GM18951 (cell line): ENCODE measurements around the gene TMEM19.

Source experiments
- POLR2A ChIP-seq: IDR thresholded peaks from 4 replicates; pipeline ENCODE4 v1.6.1; 2011; ENCODE audit warnings: mild to moderate bottlenecking; ENCODE audit not compliant: insufficient read length, insufficient read depth; ENCODE audit errors: extremely low read depth
- in situ Hi-C: fragments of 300-500 bp; cut with MboI; formaldehyde crosslinking; loops from one replicate; pipeline ENCODE4 v1.12.0; 2022; ENCODE audit warnings: low sequenced_read_pairs, mixed read lengths, inconsistent platforms; ENCODE audit not compliant: unreplicated experiment

The TMEM19 gene

DNA sequence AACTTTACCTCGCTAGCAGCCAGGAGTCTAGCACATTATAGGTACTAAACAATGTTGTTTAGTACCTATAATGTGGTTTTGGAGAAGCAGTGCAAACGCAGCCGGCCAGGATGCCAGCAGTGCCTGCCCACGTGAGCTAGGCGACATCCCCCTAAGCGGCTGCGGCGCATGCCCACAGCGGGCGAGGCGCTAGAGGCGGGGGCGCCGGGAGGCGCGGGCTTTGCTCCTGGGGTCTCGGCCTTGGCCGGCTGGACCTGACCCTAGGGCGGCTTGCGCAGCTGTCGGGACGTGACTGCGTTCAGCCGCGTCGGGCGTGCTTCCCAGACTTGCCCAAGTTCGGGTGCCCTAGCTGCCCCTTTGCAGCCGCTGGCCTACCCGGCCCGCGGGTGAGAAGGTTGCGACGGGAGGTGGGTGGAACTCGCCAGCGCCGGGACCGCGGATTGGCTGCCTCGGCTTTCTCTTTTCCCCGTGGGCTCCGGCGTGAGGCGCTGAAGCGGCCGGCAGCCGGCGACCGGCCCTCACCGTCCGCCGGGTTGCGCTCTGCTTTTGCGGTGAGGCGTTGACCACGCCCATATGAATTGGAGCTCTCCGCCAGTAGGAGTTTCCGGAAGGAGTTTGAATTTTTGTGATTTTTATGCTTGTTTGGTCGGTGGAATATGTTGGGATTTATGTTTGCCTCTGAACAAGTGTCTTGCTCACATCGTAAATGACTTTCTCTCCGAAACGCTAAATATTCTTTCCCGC is at the start of gene TMEM19:
TMEM19 (plus strand) TSS at position 169 of the 744 bp plus-strand sequence. CDS start 599 bp downstream, outside the sequence.
- peak; percentile 89 for TF ChIP-seq POLR2A
- in situ Hi-C loops = no loop called here

DNA sequence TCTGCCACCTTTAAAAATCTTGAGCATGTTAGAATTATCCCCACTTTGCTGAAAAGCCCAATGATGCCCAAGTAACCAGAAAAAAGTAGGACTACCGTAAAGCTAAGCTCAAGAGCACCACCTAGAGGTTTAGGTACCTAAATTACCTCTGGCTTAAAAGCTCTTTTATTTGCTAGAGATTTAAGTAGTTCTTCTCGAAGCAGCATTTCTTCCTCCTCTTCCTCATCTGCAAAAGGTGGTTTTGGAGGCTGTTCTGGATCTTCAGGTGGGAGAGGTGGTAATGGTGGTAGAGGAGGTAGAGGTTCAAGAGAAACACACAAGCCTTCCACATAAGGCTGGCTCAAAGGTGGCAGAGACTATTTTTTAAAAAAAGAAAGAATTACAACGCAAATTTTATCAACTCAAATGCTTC is 49.2 kb upstream of the TMEM19 start:
- TF ChIP-seq POLR2A = no peak

DNA sequence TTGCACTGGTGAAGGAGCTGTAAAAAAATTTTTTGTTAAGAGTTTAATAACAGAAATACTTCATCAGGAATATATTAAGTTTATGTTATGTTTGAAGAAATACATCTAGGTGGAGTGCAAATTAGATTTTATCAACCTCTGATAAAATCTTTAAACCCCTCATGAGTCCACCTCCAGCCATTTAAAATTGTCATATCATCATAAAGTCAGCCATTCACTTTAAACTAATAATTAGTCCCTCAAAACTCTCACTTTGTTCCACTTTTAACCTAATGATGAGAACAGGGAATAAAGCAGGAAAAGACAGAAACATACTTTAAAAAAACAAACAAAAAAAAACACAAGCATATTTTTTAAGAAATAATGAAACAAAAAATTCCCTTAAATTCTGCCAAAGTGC is 47.4 kb upstream of the TMEM19 start:
- no peak for TF ChIP-seq POLR2A
- in situ Hi-C loops = loop anchor here (5.0 kb wide), 1 partner anchor 114 kb away; the partner anchor contains the start of gene RAB21

More for the DNA sequence above, 49.2 kb upstream of the TMEM19 start:
- in situ Hi-C loops = loop anchor here (5.0 kb wide), 1 partner anchor 116 kb away; the partner anchor contains the start of gene RAB21

GRCh38 chr12:71639341-71639760 is 46.5 kb upstream of the TMEM19 start:
- TF ChIP-seq POLR2A = no peak
- in situ Hi-C loops = loop anchor here (5.0 kb wide), 1 partner anchor 113 kb away; the partner anchor contains the start of gene RAB21

- no peak for TF ChIP-seq POLR2A
- in situ Hi-C loops = no loop called here
Observed at GRCh38 chr12:71640316-71640715, 45.6 kb upstream of the TMEM19 start.

DNA sequence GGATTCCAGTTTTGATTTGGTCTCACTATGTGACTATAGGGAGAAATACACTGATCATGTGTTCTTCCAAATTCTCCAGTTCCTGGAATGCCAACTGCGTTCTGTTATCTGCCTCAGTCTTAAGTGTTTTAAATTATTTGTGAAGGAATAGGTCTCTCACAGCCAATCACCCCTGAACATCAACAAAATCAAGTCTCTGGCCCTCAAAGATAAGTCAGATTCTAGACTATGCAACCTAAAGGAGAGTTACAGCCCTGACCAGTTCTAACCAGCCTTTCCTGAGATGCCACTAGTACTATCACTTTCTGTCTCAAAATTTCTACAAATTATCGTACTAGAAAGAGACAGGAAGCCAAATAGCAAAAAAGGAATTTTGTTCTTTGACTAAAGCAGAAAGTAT is 44.5 kb upstream of the TMEM19 start:
- TF ChIP-seq POLR2A = no peak
- in situ Hi-C loops = no loop called here

DNA sequence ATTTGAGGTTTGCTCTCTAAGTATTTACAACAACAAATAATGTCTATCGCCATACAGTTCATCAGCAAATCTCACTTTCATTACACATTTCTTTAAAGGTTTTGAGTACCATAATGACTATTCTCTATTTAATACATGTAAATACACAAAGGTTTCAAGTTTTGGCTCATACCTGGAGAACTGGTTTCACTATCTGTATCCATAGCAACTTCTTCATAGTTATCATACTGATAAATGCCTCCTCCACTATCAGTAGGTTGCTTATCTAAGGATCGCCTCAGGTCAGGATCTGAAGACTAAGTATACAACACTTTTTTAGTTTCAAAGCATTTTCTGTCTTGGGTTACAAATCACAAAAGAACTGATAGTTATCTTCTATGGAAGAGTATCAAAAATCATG is 43.6 kb upstream of the TMEM19 start:
- in situ Hi-C loops = no loop called here
- TF ChIP-seq POLR2A = no peak

GRCh38 chr12:71645268-71645667 is 40.6 kb upstream of the TMEM19 start:
- in situ Hi-C loops = no loop called here
- no peak for TF ChIP-seq POLR2A

DNA sequence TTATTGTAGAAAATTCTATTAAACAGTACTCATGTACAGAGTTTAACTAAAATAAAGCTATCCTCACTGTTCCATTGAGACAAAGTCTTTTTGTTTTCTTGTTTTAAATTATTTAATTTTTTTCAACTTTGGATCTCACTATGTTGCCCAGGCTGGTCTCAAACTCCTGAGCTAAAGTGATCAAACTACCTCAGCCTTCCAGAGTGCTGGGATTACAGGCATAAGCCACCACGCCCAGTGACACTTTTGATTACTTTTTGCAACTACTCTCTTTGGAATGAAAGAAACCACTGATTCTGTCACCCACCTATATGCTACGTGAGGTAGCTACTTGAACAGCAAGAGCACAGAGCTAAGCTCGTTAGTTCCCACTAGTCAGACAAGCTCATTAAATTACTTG is 39.4 kb upstream of the TMEM19 start:
- TF ChIP-seq POLR2A = no peak

GRCh38 chr12:71648537-71648936 is 37.3 kb upstream of the TMEM19 start:
- in situ Hi-C loops = no loop called here
- no peak for TF ChIP-seq POLR2A

More for the DNA sequence above, 39.4 kb upstream of the TMEM19 start:
- in situ Hi-C loops = no loop called here

DNA sequence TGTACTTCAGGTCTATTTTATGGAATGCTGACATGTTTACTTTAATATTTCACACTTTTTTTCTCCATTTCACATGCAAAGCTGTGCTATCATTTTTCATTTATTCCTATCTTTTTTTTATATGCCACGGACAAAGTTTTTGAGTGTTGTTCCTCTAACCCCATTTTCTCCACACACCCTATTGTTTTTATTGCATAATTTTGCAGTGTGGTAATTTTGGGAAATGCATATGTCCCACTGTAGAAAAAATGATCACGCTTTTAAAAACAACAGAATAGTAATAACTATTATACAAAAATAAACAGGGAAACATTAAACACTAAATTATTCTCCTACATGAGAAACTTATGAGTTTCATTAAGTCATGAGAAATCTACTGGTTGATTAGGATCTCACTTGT is 36.5 kb upstream of the TMEM19 start:
- TF ChIP-seq POLR2A = no peak
- in situ Hi-C loops = no loop called here

DNA sequence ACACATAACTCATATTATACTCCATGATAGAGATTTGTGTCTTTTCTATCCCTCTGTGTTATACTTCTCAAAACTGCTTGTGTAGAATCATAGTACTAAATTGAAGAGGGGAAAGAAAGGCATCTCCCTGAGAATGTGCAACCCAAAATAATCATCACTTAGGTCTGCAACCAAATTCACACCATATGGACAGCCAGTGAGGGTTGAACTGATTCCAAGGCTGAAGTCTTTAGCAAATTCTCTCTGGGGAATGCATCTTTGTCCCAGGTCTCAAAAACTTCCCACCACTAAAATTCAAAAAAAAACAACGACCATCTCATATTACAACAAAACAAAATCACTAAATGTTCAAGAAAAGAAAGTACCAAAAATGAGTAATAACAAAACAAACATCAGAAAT is 33.2 kb upstream of the TMEM19 start:
- TF ChIP-seq POLR2A = no peak
- in situ Hi-C loops = no loop called here

DNA sequence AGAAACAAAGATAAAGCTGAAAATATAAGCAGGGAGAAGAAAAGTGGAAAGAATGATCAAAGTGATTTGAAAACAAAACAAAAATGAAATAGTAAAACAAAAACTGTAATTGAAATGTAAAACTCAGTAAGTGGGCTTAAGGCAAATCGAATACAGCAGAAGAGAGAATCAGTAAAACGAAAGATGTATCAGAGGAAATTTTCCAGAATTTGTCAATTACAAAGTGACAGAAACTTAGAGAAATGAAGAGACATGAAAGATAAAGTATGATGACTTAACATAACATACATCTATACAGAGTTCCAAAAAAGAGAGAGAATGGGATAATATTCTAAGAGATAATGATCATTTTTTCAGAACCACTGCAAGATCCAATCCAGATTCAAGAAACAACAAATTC is 32.7 kb upstream of the TMEM19 start:
- in situ Hi-C loops = no loop called here
- no peak for TF ChIP-seq POLR2A

GRCh38 chr12:71654200-71654599 is 31.7 kb upstream of the TMEM19 start:
- in situ Hi-C loops = no loop called here
- no peak for TF ChIP-seq POLR2A
